NCI-H446 (cell line): ENCODE data around the gene JADE2.
A peak's percentile ranks its signal among the peaks of the same experiment; 100 is the strongest.

Source experiments
- DNase-seq, 2 experiments: peaks; one replicate each; lab custom pipeline; 2025; lab: John Stamatoyannopoulos, UW

Gene JADE2

GRCh38 chr5:134530301-134531077 is 5.0 kb downstream of the JADE2 start:
- DNase-seq, result no peak

- DNase-seq, result no peak
These were observed 7.8 kb downstream of the JADE2 start for GRCh38 chr5:134533115-134533815.

- no peak for DNase-seq
These were observed 8.7 kb downstream of the JADE2 start for GRCh38 chr5:134534058-134534725.

GRCh38 chr5:134534726-134535110 is 9.2 kb downstream of the JADE2 start:
- DNase-seq, result no peak

- DNase-seq, result no peak
These were observed 11.4 kb downstream of the JADE2 start for GRCh38 chr5:134536876-134537275.

- DNase-seq, result no peak
These were observed 11.8 kb downstream of the JADE2 start for GRCh38 chr5:134537297-134537696.

GRCh38 chr5:134538296-134538695 is 12.8 kb downstream of the JADE2 start:
- no peak for DNase-seq

- no peak for DNase-seq
These were observed 14.3 kb downstream of the JADE2 start for GRCh38 chr5:134539732-134540131.

GRCh38 chr5:134540747-134541733 is 15.6 kb downstream of the JADE2 start:
- DNase-seq, result no peak

GRCh38 chr5:134541736-134542376 is 16.4 kb downstream of the JADE2 start:
- DNase-seq, result no peak

- no peak for DNase-seq
These were observed 18.5 kb downstream of the JADE2 start for GRCh38 chr5:134543820-134544614.

GRCh38 chr5:134545070-134545868 is 19.8 kb downstream of the JADE2 start:
- DNase-seq, result peak in 1 of 2 experiments; percentile 51

GRCh38 chr5:134547066-134547465 is 21.6 kb downstream of the JADE2 start:
- DNase-seq, result no peak

- DNase-seq, result peak; percentile 17 to 88
These were observed 22.1 kb downstream of the JADE2 start for GRCh38 chr5:134547579-134547978.

- DNase-seq, result peak in 1 of 2 experiments; percentile 49
These were observed 22.7 kb downstream of the JADE2 start for GRCh38 chr5:134547999-134548658.

- no peak for DNase-seq
These were observed 24.2 kb downstream of the JADE2 start for GRCh38 chr5:134549714-134550113.

- no peak for DNase-seq
These were observed 25.1 kb downstream of the JADE2 start for GRCh38 chr5:134550271-134551214.

- DNase-seq, result no peak
These were observed 26.4 kb downstream of the JADE2 start for GRCh38 chr5:134551901-134552300.
